HG03095 (cell line): Measurements from ENCODE around the gene BSCL2.
"Not testable (repeated sequence)": the region's sequence is repeated elsewhere in the genome, so short reads cannot be mapped to it uniquely, and the experiment has no call there.

Experiments used
- ATAC-seq: cut with Tn5 transposase; IDR thresholded peaks from one replicate; pipeline ENCODE4 v1.9.1; 2021; ENCODE audit warnings: moderate library complexity; ENCODE audit not compliant: unreplicated experiment

The BSCL2 gene

GRCh38 chr11:62664405-62665074 is 42.7 kb downstream of the BSCL2 start:
- peak; percentile 25 for ATAC-seq

GRCh38 chr11:62656796-62657429 is 50.3 kb downstream of the BSCL2 start:
- ATAC-seq = no peak

GRCh38 chr11:62654297-62654696 is 52.9 kb downstream of the BSCL2 start:
- no peak for ATAC-seq

- ATAC-seq = no peak
These were observed 54.8 kb downstream of the BSCL2 start for GRCh38 chr11:62652161-62653006.

GRCh38 chr11:62650283-62650682 is 56.9 kb downstream of the BSCL2 start:
- ATAC-seq = not testable (repeated sequence)

GRCh38 chr11:62649486-62649885 is 57.7 kb downstream of the BSCL2 start:
- no peak for ATAC-seq

- no peak for ATAC-seq
These were observed 58.3 kb downstream of the BSCL2 start for GRCh38 chr11:62648967-62649364.

GRCh38 chr11:62648185-62648966 is 58.8 kb downstream of the BSCL2 start:
- ATAC-seq = no peak

GRCh38 chr11:62647609-62648005 is 59.6 kb downstream of the BSCL2 start:
- no peak for ATAC-seq

GRCh38 chr11:62646825-62647608 is 60.2 kb downstream of the BSCL2 start:
- ATAC-seq = no peak

- peak; percentile 85 for ATAC-seq
These were observed 61.0 kb downstream of the BSCL2 start, which contains the start of gene GANAB for GRCh38 chr11:62645946-62646824. GANAB (minus strand) TSS chr11:62646613; CDS start chr11:62646599, 14 bp downstream.

- no peak for ATAC-seq
These were observed 61.6 kb downstream of the BSCL2 start for GRCh38 chr11:62645671-62645945.

GRCh38 chr11:62644220-62644619 is 63.0 kb downstream of the BSCL2 start:
- no peak for ATAC-seq
